ENCODE data around the gene ENOPH1. TPM values are rescaled to one million over a fixed set of nuclear protein-coding genes. Genes with fewer than 3 reads are reported as not detected.
"Not testable (repeated sequence)": the region's sequence is repeated elsewhere in the genome, so short reads cannot be mapped to it uniquely, and the experiment has no call there.

Gene ENOPH1
- total RNA-seq, 1 donor from 2014 or later, result 32.2 TPM

GRCh38 chr4:82473080-82473479, 42.7 kb downstream of the ENOPH1 start:
- not testable (repeated sequence) for DNase-seq

- DNase-seq, result no peak
Measured at GRCh38 chr4:82473621-82474164, 43.3 kb downstream of the ENOPH1 start.

GRCh38 chr4:82475931-82476330, 45.5 kb downstream of the ENOPH1 start:
- not testable (repeated sequence) for DNase-seq

- not testable (repeated sequence) for DNase-seq
Measured at GRCh38 chr4:82477469-82477868, 47.1 kb downstream of the ENOPH1 start.

GRCh38 chr4:82479562-82479961, 49.2 kb downstream of the ENOPH1 start:
- no peak for DNase-seq

- DNase-seq, result no peak
Measured at GRCh38 chr4:82480771-82481505, 50.5 kb downstream of the ENOPH1 start.

- DNase-seq, result no peak
Measured at GRCh38 chr4:82481506-82481840, 51.1 kb downstream of the ENOPH1 start.

- DNase-seq, result no peak
Measured at GRCh38 chr4:82482387-82482786, 52.0 kb downstream of the ENOPH1 start.

- no peak for DNase-seq
Measured at GRCh38 chr4:82484996-82485783, 54.8 kb downstream of the ENOPH1 start.

GRCh38 chr4:82489076-82489475, 58.7 kb downstream of the ENOPH1 start:
- DNase-seq, result no peak

GRCh38 chr4:82489987-82490386, 59.6 kb downstream of the ENOPH1 start:
- DNase-seq, result no peak

GRCh38 chr4:82491251-82491960, 61.0 kb downstream of the ENOPH1 start:
- DNase-seq, result peak; percentile 76

- DNase-seq, result no peak
Measured at GRCh38 chr4:82493721-82494425, 63.5 kb downstream of the ENOPH1 start.

GRCh38 chr4:82495666-82496065, 65.3 kb downstream of the ENOPH1 start:
- DNase-seq, result no peak

GRCh38 chr4:82496349-82496748, 66.0 kb downstream of the ENOPH1 start:
- DNase-seq, result no peak

GRCh38 chr4:82499738-82500434, 69.5 kb downstream of the ENOPH1 start:
- DNase-seq, result no peak

- no peak for DNase-seq
Measured at GRCh38 chr4:82500435-82501153, 70.2 kb downstream of the ENOPH1 start.

- DNase-seq, result no peak
Measured at GRCh38 chr4:82501154-82501442, 70.7 kb downstream of the ENOPH1 start.

- no peak for DNase-seq
Measured at GRCh38 chr4:82508011-82508410, 77.6 kb downstream of the ENOPH1 start.

- DNase-seq, result peak; percentile 45
Measured at GRCh38 chr4:82508806-82509428, 78.5 kb downstream of the ENOPH1 start.

GRCh38 chr4:82510216-82510615, 79.8 kb downstream of the ENOPH1 start:
- no peak for DNase-seq

All from tongue (tissue), 2 donors.